GM12865 (cell line): ENCODE measurements around the gene PELI3.

Experiments
- DNase-seq: peaks from one replicate; pipeline ENCODE4 v3.0.0; 2010; ENCODE audit warnings: low read depth
- H3K4me3 ChIP-seq: 2 replicates; pipeline ENCODE4 v1.5.1; 2011; ENCODE audit warnings: mild to moderate bottlenecking, low read depth, low read length, control low read depth
- CTCF ChIP-seq: IDR thresholded peaks from 2 replicates; pipeline ENCODE4 v1.5.1; 2011; ENCODE audit warnings: low read length, control low read depth, low read depth, inconsistent platforms; ENCODE audit not compliant: insufficient read depth; ENCODE audit errors: missing control alignments

Gene PELI3

GRCh38 chr11:66466225-66467033 is at the start of gene PELI3:
PELI3 (plus strand) TSS chr11:66466905; CDS start chr11:66468129, 1,224 bp downstream.
- TF ChIP-seq CTCF, result no peak
- peak; percentile 93 for DNase-seq
- H3K4me3 ChIP-seq, result peak within 1 kb of the TSS; percentile 70

- H3K4me3 ChIP-seq, result no peak overlapping the region
- DNase-seq, result no peak
- no peak for TF ChIP-seq CTCF
Observed at GRCh38 chr11:66417000-66417399, 49.7 kb upstream of the PELI3 start.

- H3K4me3 ChIP-seq, result no peak overlapping the region
- TF ChIP-seq CTCF, result peak; percentile 42
- DNase-seq, result peak; percentile 57
Observed at GRCh38 chr11:66418168-66418985, 48.3 kb upstream of the PELI3 start.

DNA sequence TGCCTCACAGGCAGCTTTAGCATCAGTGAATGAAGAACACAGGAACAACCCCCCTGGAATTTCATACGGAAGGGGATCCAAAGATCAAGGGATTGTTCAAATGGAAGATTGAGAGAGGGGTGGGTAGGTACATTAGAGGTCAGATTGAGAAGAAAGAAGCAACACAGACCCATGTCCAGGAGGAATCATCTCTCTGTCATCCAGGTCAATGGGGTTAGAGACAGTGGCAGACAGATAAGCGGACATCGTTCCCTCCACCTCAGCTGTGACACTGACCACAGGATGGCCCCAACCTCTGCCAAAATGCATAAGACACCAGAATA is 47.8 kb upstream of the PELI3 start:
- no peak for TF ChIP-seq CTCF
- DNase-seq, result no peak
- H3K4me3 ChIP-seq, result no peak overlapping the region

DNA sequence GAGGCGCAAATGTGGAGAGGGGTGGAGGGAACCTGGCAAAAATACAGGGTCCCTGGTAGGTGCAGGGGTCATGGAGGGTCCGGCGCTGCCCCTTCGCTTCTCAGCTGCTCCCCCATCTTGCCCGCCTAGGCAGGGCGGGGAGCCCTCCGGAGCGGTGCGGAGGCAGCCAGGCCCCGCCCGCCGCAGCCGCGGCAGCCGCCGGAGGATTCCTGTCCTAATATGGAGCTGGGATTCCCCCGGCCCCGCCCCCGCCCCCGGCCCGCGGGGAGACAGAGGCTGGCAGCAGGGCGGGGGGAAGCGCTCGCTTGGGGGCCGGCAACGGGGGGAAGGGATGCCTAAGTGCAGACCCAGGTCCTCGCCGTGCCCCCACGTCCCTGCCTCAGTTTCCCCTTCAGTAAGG is 46.9 kb upstream of the PELI3 start:
- TF ChIP-seq CTCF, result no peak
- H3K4me3 ChIP-seq, result no peak overlapping the region
- DNase-seq, result no peak

DNA sequence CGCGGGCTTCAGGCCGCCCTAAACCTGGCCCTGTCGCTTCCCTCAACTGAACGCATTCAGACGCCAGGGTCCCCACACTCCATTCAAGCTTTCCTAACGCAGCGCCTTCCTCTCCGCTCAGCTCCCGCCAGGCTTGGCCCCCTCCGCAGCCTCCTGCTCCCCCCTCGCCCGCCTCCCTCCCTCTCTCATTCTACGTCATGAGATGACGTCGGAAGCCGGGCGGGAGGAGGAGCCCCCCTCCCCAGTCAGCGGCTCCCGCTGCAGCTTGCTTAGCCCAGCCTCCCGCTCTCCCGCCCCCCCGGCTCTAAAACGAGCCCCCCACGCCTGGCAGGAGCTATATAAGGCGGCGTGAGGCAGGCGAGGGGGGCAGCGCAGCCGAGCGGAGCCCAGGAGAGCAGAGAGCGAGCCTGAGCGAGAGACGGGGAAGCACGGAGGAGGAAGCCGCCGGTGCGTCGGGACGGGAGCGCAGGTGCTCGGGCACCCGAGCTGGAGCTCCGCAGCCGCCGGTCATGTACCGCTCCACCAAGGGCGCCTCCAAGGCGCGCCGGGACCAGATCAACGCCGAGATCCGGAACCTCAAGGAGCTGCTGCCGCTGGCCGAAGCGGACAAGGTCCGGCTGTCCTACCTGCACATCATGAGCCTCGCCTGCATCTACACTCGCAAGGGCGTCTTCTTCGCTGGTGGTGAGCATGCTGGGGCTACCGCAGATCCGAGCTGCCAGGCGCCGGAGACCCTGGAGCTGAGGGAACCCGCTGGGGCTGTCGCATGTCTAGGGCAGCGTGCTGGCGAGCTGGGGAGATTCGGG is 45.8 kb upstream of the PELI3 start, which contains the start of gene NPAS4:
NPAS4 (plus strand) TSS at position 365 of the 806 bp plus-strand sequence; CDS start at position 510, 145 bp downstream.
- no peak within 1 kb of the TSS for H3K4me3 ChIP-seq
- no peak for DNase-seq
- TF ChIP-seq CTCF, result no peak
